Kidney epithelial cell (primary cell): ENCODE data around the gene AKNA. TPM values are rescaled to one million over a fixed set of nuclear protein-coding genes. Genes with fewer than 3 reads are reported as not detected.

Source experiments
- DNase-seq: peaks from one replicate; pipeline ENCODE4 v3.0.0-alpha.2; 2010; ENCODE audit warnings: low read depth
- H3K27me3 ChIP-seq: 2 replicates; pipeline ENCODE4 v1.6.0; 2011; ENCODE audit warnings: low read length; ENCODE audit not compliant: control insufficient read depth, insufficient read depth
- H3K36me3 ChIP-seq: 2 replicates; pipeline ENCODE4 v1.5.1; 2011; ENCODE audit warnings: low read length; ENCODE audit not compliant: control insufficient read depth, insufficient read depth
- H3K4me3 ChIP-seq: 2 replicates; pipeline ENCODE4 v1.5.1; 2011; ENCODE audit warnings: low read depth, mild to moderate bottlenecking, control low read depth, low read length
- total RNA-seq: library from RNA; depleted of rRNA; stranded (reverse); fragments of >200 nt; gene quantifications from 2 replicates; pipeline ENCODE4 v1.2.3, GENCODE V29; 2015
- TF ChIP-seq, protein P1 (sequence below): IDR thresholded peaks from 2 replicates; pipeline ENCODE4 v1.5.1; 2011; ENCODE audit warnings: mild to moderate bottlenecking, moderate library complexity, low read length, control low read depth, inconsistent platforms; ENCODE audit not compliant: insufficient read depth, poor library complexity, severe bottlenecking

AKNA gene
- total RNA-seq, 1 donor from 2014 or later, result 34.6 TPM

DNA sequence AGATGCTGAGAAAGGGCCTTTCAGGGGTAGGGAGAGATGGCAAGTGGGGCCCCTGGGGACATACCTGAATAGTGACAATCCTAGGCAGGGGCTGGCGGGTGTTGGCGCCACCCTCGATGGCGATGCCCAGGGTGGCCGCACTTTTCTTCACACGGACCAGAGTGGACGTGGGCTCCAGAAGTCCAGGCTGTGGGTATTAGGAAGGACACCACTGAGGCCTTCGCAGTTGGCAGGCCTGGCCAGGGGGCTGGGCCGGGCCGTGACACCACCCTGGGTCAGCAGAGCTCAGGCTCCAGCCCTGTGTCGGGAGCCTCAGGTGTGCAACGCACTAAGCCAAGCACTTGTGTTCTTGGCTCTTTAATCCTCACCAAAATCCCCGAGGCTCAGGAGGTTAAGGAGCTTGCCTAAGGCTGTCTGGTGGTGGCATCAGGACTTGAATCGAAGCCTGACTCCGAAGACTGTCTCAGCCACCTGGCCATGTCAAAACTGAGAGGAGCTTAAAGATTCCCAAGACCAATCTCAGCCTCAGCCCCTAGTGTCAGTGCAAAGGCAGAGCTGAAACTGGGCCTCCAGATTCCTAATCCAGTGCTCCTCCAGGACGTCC is 15.5 kb upstream of the AKNA start:
- TF ChIP-seq, protein P1, sequence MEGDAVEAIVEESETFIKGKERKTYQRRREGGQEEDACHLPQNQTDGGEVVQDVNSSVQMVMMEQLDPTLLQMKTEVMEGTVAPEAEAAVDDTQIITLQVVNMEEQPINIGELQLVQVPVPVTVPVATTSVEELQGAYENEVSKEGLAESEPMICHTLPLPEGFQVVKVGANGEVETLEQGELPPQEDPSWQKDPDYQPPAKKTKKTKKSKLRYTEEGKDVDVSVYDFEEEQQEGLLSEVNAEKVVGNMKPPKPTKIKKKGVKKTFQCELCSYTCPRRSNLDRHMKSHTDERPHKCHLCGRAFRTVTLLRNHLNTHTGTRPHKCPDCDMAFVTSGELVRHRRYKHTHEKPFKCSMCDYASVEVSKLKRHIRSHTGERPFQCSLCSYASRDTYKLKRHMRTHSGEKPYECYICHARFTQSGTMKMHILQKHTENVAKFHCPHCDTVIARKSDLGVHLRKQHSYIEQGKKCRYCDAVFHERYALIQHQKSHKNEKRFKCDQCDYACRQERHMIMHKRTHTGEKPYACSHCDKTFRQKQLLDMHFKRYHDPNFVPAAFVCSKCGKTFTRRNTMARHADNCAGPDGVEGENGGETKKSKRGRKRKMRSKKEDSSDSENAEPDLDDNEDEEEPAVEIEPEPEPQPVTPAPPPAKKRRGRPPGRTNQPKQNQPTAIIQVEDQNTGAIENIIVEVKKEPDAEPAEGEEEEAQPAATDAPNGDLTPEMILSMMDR, result no peak
- no peak for DNase-seq
- Histone ChIP-seq H3K36me3 (no peaks in the 10 kb centered on the region), H3K4me3 (no peak overlapping the region), H3K27me3 (no peaks in the 10 kb centered on the region)

DNA sequence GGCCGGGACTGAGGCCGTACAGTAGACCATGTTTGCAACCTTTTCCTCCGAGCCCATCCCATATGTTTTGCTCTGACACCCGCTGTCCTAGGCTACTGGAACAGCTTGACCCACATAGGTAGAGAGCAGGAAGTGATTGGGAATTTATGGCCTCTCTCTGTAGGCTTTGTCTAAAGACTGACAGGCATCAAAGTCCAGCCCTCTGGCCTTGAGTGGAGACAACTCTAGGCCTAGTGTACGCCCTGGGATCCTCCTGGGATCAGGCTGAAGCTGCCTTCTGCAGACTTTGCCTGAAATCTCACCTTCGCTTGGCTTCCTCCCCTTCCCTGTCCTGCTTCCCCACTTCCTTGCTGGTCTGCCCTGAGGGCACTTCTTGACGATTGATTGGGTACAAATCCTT is 13.6 kb upstream of the AKNA start:
- DNase-seq, result no peak
- Histone ChIP-seq H3K4me3 (no peak overlapping the region), H3K36me3 (no peaks in the 10 kb centered on the region), H3K27me3 (no peaks in the 10 kb centered on the region)
- TF ChIP-seq, protein P1, result no peak

DNA sequence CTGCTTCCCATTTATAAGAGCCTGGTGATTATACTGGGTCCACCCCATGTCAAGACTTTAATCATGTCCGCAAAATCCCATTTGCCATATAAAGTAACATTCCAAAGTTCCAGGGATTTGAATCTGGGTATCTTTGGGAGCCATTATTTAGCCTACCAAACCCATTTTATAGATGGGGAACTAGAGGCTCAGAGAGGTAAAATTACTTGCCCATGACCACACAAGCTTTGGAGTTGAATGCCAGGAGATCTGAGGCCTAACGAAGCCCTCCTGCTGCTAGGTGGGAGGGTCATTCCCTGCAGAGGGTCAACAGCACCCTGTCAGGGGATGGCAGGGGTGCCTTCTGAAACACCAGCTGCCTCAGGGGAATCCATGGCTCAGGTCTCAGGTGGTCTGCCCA is 13.0 kb upstream of the AKNA start:
- H3K4me3 ChIP-seq, result no peak overlapping the region
- H3K36me3 ChIP-seq, result no peaks in the 10 kb centered on the region
- no peak for DNase-seq
- H3K27me3 ChIP-seq, result no peaks in the 10 kb centered on the region
- TF ChIP-seq, protein P1, result no peak

DNA sequence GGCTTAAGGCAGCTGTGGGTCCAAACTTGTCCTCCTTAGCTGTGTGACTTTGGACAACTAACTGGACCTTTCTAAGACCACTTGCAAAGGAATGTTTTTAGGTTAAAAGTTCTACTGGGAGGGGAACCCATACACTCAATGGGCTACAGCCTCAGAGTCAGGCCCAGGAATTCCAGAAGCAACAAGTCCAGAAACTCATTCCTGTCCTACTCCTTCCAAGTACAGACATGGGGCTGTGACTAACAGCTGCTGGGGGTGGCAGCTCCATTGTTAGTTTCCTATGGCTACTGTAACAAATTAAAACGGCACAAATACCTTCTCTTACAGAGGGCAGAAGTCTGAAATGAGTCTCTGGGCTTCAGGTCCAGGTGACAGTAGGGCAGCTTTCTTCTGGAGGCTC is 12.4 kb upstream of the AKNA start:
- Histone ChIP-seq H3K36me3 (no peaks in the 10 kb centered on the region), H3K27me3 (no peaks in the 10 kb centered on the region), H3K4me3 (no peak overlapping the region)
- DNase-seq, result no peak
- TF ChIP-seq, protein P1, result no peak

DNA sequence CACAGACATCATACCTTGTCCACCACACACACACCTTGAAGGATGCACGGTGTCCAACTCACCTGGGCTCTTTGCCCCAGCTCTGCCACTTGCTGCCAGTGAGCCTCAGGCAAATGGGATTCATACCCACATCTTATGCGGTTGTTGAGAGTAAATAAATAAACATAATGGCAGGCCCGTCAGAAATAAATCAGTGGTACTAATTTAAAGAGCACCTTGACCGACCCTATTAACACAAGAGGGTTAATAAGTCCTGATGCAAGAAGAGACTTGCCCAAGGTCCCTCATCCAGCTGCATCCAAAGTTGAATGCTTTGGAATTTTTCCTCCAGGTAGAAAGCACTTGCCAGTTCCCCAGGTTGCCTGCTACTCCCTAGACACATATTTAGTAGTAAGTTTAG is 11.6 kb upstream of the AKNA start:
- Histone ChIP-seq H3K36me3 (no peaks in the 10 kb centered on the region), H3K27me3 (no peaks in the 10 kb centered on the region), H3K4me3 (no peak overlapping the region)
- TF ChIP-seq, protein P1, result no peak
- no peak for DNase-seq
